Thyroid gland (tissue), 4 donors: ENCODE data around the gene CEP135. TPM values are rescaled to one million over a fixed set of nuclear protein-coding genes. Genes with fewer than 3 reads are reported as not detected.

Source experiments
- DNase-seq, 2 donors: peaks; one replicate each; pipeline ENCODE4 v3.0.0-alpha.2; 2019
- H3K27ac ChIP-seq, 3 donors: fragments of 200-600 bp; sonication (generic); 1 replicate in 2 of 3; 2 replicates in 1 of 3; pipeline ENCODE4 v1.5.1; 2016 to 2019; ENCODE audit warnings: mild to moderate bottlenecking in 1 of 3, moderate library complexity in 1 of 3
- H3K27me3 ChIP-seq: fragments of 200-600 bp; sonication (generic); one replicate; pipeline ENCODE4 v1.5.1; 2019
- H3K36me3 ChIP-seq, 2 donors: fragments of 200-600 bp; sonication (generic); one replicate each; pipeline ENCODE4 v1.5.1; 2016 to 2019
- H3K4me1 ChIP-seq, 2 donors: fragments of 200-600 bp; sonication (generic); one replicate each; pipeline ENCODE4 v1.5.1; 2017 to 2019
- H3K4me3 ChIP-seq, 3 donors: fragments of 200-600 bp; sonication (generic); replicated peaks in 1 of 3; 1 replicate in 2 of 3; 2 replicates in 1 of 3; pipeline ENCODE4 v1.5.1; 2016; ENCODE audit warnings: mild to moderate bottlenecking in 1 of 3
- H3K9me3 ChIP-seq: fragments of 200-600 bp; sonication (generic); one replicate; pipeline ENCODE4 v1.5.1; 2017
- CTCF ChIP-seq, 6 experiments: fragments of 200-600 bp in 3 of 6; fragments of 450-650 bp in 3 of 6; sonication (generic) in 3 of 6; IDR thresholded peaks; one replicate each; pipeline ENCODE4 v1.5.1; 2016 to 2019; ENCODE audit warnings: antibody characterized with exemption in 6 of 6, mild to moderate bottlenecking in 2 of 6, inconsistent platforms in 1 of 6, moderate library complexity in 1 of 6
- POLR2A ChIP-seq, 2 donors: fragments of 450-650 bp; IDR thresholded peaks; one replicate each; pipeline ENCODE4 v1.6.1; 2017; ENCODE audit warnings: antibody characterized with exemption in 2 of 2, mild to moderate bottlenecking in 2 of 2, moderate library complexity in 1 of 2
- WGBS, 2 donors: methylation state at CpG; one replicate each; pipeline ENCODE4 v1.1.5; 2017; 5-methylcytosine and 5-hydroxymethylcytosine counted together
- intact Hi-C: fragments of 100-400 bp; cut with DNase I; formaldehyde crosslinking; loops from one replicate; pipeline ENCODE4 v1.15.1; 2023
- total RNA-seq, 4 donors: library from RNA; depleted of rRNA; stranded (reverse); fragments of >200 nt; gene quantifications; one replicate each; pipeline ENCODE4 v1.2.3, GENCODE V29; 2016

CEP135 gene
- total RNA-seq, 4 donors from 2014 or later, result 5.3 to 21.1 (median 10.1) TPM

GRCh38 chr4:55949482-55949802 is 697 bp downstream of the CEP135 start:
- DNase-seq, result no peak
- Histone ChIP-seq H3K27me3 (no peaks in the 10 kb centered on the region), H3K4me1 (peaks cover 0 to 14% of the 10 kb centered on the region in 2 donors), H3K36me3 (peaks cover 0 to 3% of the 10 kb centered on the region in 2 donors), H3K4me3 (peak overlapping the region; percentile 70 to 94 (median 73)), H3K9me3 (no peaks in the 10 kb centered on the region), H3K27ac (peak overlapping the region; percentile 71 to 85 (median 82))
- 8 to 9% methylated on average over 3 of the region's 3 CpGs for WGBS, 2 donors
- intact Hi-C loops, result no loop called here
- TF ChIP-seq CTCF (IDR thresholded peaks at IDR 0.05) (no peak), POLR2A (IDR thresholded peaks at IDR 0.05) (no peak)

GRCh38 chr4:55951191-55951922 is 2.6 kb downstream of the CEP135 start:
- WGBS, 2 donors, result 97 to 98% methylated on average over 5 of the region's 5 CpGs

GRCh38 chr4:55955710-55956109 is 7.0 kb downstream of the CEP135 start:
- no peak for TF ChIP-seq CTCF (IDR thresholded peaks at IDR 0.05)
- TF ChIP-seq POLR2A (IDR thresholded peaks at IDR 0.05), result no peak
- intact Hi-C loops, result no loop called here
- no peaks in the 10 kb centered on the region for H3K4me1 ChIP-seq
- no peak overlapping the region for H3K27ac ChIP-seq
- no peak for DNase-seq
- H3K27me3 ChIP-seq, result no peaks in the 10 kb centered on the region
- peaks cover 0 to 7% of the 10 kb centered on the region in 2 donors for H3K36me3 ChIP-seq
- no peaks in the 10 kb centered on the region for H3K9me3 ChIP-seq
- 94 to 97% methylated on average over 1 of the region's 1 CpG for WGBS, 2 donors
- no peak overlapping the region for H3K4me3 ChIP-seq

More at GRCh38 chr4:55951191-55951922, 2.6 kb downstream of the CEP135 start:
- no peaks in the 10 kb centered on the region for H3K27me3 ChIP-seq
- no peak overlapping the region for H3K27ac ChIP-seq
- no peaks in the 10 kb centered on the region for H3K9me3 ChIP-seq
- TF ChIP-seq CTCF (IDR thresholded peaks at IDR 0.05), result no peak
- intact Hi-C loops, result no loop called here
- H3K36me3 ChIP-seq, result peaks cover 0 to 3% of the 10 kb centered on the region in 2 donors
- DNase-seq, result no peak
- H3K4me1 ChIP-seq, result peaks cover 0 to 14% of the 10 kb centered on the region in 2 donors
- H3K4me3 ChIP-seq, result no peak overlapping the region

DNA sequence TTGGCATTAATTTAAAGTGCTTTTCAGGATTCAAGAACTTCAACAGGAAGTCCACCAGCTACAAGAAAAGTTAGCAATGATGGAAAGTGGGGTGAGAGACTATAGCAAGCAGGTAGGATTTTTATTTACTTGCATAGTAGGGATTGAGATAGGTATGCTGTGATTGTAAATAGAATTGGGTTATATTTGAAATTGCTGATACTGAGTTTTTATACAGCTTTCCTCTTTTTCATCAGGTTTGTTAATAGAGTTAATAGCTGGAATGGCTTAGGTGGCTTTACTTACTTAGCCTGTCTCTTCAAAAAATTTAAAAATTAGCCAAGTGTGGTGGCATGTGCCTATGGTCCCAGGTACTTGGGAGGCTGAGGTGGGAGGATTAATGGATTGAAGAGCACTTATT is 10.9 kb downstream of the CEP135 start:
- no peak overlapping the region for H3K27ac ChIP-seq
- no peaks in the 10 kb centered on the region for H3K4me1 ChIP-seq
- H3K36me3 ChIP-seq, result peaks cover 0 to 3% of the 10 kb centered on the region in 2 donors
- no peaks in the 10 kb centered on the region for H3K9me3 ChIP-seq
- H3K27me3 ChIP-seq, result no peaks in the 10 kb centered on the region
- TF ChIP-seq CTCF (IDR thresholded peaks at IDR 0.05) (no peak), POLR2A (IDR thresholded peaks at IDR 0.05) (no peak)
- no peak overlapping the region for H3K4me3 ChIP-seq
- DNase-seq, result no peak
- intact Hi-C loops, result no loop called here

DNA sequence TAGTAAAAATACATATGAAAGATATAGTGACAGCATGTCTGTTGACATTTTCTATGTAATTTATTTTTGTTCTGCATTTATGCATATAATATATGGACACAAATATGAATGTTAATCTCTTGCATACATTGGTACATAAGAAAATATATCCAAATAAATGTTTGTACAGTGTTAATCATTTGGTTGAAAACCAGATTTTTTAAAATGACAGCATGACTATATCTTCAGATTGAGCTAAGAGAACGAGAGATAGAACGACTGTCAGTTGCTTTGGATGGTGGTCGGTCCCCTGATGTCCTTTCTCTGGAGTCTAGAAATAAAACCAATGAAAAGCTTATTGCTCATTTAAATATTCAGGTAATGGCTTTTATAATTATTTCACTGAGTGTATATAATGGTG is 15.3 kb downstream of the CEP135 start:
- Histone ChIP-seq H3K4me1 (no peaks in the 10 kb centered on the region), H3K36me3 (peaks cover 0 to 6% of the 10 kb centered on the region in 2 donors), H3K27me3 (no peaks in the 10 kb centered on the region), H3K27ac (no peak overlapping the region), H3K9me3 (no peaks in the 10 kb centered on the region), H3K4me3 (no peak overlapping the region)
- WGBS, 2 donors, result 95 to 96% methylated on average over 3 of the region's 3 CpGs
- no peak for DNase-seq
- TF ChIP-seq CTCF (IDR thresholded peaks at IDR 0.05) (no peak), POLR2A (IDR thresholded peaks at IDR 0.05) (no peak)
- intact Hi-C loops, result no loop called here
